Naive thymus-derived CD8-positive, alpha-beta T cell (primary cell): Measurements from ENCODE around the gene IRAK1. TPM values are rescaled to one million over a fixed set of nuclear protein-coding genes. Genes with fewer than 3 reads are reported as not detected.

Experiments used
- ATAC-seq, 2 donors: fragments of 150-1000 bp; cut with Tn5 transposase in 1 of 2; sonication (Bioruptor Pico), chemical (Tn5 transposase) in 1 of 2; 1 replicate in 1 of 2; 2 replicates in 1 of 2; pipeline ENCODE4 v1.10.0; 2021; ENCODE audit warnings: mild to moderate bottlenecking in 2 of 2, moderate library complexity in 2 of 2
- POLR2A ChIA-PET: fragments of 350-600 bp; sonication (Branson Sonifier 250); formaldehyde crosslinking; loops from one replicate; lab custom pipeline; 2021; ENCODE audit warnings: antibody characterized with exemption; lab: Charles Lee
- DNase-seq, 10 donors: peaks; one replicate each; pipeline versions ENCODE4 v3.0.0 to v3.0.0-alpha.2; 2020 to 2022
- H3K27ac Mint-ChIP-seq, 10 donors: one replicate each; pipeline ENCODE4 v1.8.0; 2020 to 2022; ENCODE audit warnings: mild to moderate bottlenecking in 10 of 10, mixed read lengths in 10 of 10, moderate library complexity in 4 of 10, inconsistent platforms in 1 of 10
- H3K27me3 Mint-ChIP-seq, 5 donors: one replicate each; pipeline ENCODE4 v1.8.0; 2021 to 2022; ENCODE audit warnings: mixed read lengths in 5 of 5
- H3K36me3 Mint-ChIP-seq, 3 donors: one replicate each; pipeline ENCODE4 v1.8.0; 2020 to 2022; ENCODE audit warnings: mixed read lengths in 3 of 3, mild to moderate bottlenecking in 2 of 3, inconsistent platforms in 1 of 3
- H3K4me1 Mint-ChIP-seq, 4 donors: one replicate each; pipeline ENCODE4 v1.8.0; 2021 to 2022; ENCODE audit warnings: mixed read lengths in 4 of 4
- H3K4me3 Mint-ChIP-seq, 10 donors: one replicate each; pipeline ENCODE4 v1.8.0; 2020 to 2022; ENCODE audit warnings: mild to moderate bottlenecking in 10 of 10, mixed read lengths in 10 of 10, moderate library complexity in 6 of 10, inconsistent platforms in 1 of 10
- H3K9me3 Mint-ChIP-seq, 9 donors: one replicate each; pipeline ENCODE4 v1.8.0; 2020 to 2022; ENCODE audit warnings: mixed read lengths in 9 of 9, mild to moderate bottlenecking in 3 of 9, inconsistent platforms in 1 of 9, moderate library complexity in 1 of 9
- microRNA-seq: library from miRNA; unstranded; fragments of <30 nt; microRNA quantifications from one replicate; pipeline ENCODE4 v1.2.0, GENCODE V29; 2022; ENCODE audit warnings: borderline microRNAs expressed
- polyA plus RNA-seq, 3 donors: library from polyadenylated mRNA; unstranded; fragments of 300-500 nt; fragmentation: Illumina TruSeq; gene quantifications; one replicate each; pipeline ENCODE4 v1.2.3, GENCODE V29; 2021
- total RNA-seq, 8 experiments: library from RNA in 2 of 8; stranded (reverse) in 2 of 8; gene quantifications; one replicate each; pipeline ENCODE4 v1.2.3 and lab custom pipeline; 2021 to 2026

IRAK1 gene
- total and polyA plus RNA-seq, 5 experiments from 2014 or later, result 23.9 to 76.6 (median 44.7) TPM

DNA sequence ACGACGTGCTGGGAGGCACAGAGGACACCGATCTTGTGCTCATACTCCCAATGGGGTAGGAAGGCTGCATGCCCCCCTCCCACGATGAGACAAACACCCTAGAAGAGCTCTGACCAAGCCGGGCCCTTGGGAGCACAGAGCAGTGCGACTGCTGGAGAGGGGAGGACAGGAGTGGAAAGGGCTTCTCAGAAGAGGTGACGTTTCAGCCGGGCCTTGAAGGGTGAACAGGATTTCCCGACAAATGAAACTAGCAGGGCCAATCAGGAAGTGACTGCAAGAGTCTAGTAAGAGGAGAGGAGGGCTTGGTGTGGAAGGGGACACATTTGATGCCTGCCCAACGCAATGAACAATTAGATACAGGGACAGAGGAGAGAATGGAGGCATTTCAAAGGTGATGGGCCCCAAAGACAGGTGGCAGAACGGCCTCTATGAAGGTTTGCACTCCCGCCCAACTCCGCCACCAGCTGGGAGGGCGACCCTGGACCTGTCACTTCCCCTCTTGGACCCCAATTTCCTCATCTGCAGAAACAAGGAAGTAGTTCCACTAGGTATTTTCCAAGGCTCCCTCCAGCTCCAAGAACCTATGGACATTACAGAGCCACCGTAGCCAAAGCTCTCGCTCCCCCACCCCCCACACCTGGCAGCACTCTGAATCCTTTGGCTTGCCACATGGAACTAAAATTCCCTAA, 52.0 kb downstream of the IRAK1 start:
- Mint-ChIP-seq H3K4me3 (peak overlapping the region; percentile 86 to 100 (median 97)), H3K4me1 (peaks cover 11 to 43% (median 42%) of the 10 kb centered on the region in 4 donors), H3K27me3 (no peaks in the 10 kb centered on the region), H3K36me3 (peaks cover 0 to 10% (median 4%) of the 10 kb centered on the region in 3 donors), H3K9me3 (no peaks in the 10 kb centered on the region), H3K27ac (peak overlapping the region; percentile 91 to 100 (median 96))
- ATAC-seq (no peak), DNase-seq (peak in 3 of 10 donors; percentile 37 to 52 (median 50))
- POLR2A ChIA-PET, result interaction anchor here (0.9 to 7.9 kb wide), 10 partner anchors 9 to 52 kb away, joined by 3 to 131 read pairs (median 6); partner anchors contain the start of genes ARHGAP4 and IRAK1

DNA sequence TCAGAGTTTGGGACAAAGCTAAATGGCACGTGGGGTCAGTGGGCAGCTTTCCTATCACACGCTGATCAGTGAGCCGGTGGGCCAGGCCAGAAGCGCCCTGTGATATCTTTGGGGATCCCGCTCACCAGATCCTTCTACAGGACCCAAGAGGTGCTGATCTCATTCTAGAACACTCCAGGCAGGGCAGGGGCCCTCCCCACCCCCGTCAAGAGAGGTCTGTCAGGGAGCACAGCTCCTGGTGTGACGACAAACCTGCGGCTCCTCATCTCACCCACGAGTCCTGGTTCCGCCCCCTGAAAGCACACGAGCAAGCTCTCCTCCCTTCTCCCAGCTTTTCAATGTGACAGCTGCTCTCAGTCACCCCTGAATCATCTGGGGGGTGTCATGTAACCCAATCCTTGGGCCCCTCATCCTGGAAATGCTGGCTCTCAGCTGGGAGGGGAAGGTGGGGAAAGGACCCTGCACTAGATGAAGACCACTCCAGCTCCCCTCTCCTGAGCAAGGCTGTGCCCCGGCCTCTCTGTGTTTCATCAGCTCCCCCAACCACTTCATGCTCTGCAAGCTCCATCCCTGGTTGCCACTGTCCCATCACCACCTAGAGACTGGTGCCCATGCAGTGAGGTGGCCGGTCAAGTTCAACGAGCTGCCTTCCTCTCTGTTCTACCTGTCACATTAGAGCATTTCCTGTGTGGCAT, 52.7 kb downstream of the IRAK1 start:
- peak in 1 of 2 donors; percentile 6 for ATAC-seq
- Mint-ChIP-seq H3K27me3 (no peaks in the 10 kb centered on the region), H3K4me1 (peaks cover 11 to 43% (median 42%) of the 10 kb centered on the region in 4 donors), H3K4me3 (peak overlapping the region; percentile 86 to 100 (median 97)), H3K36me3 (peaks cover 0 to 12% (median 4%) of the 10 kb centered on the region in 3 donors), H3K27ac (peak overlapping the region; percentile 91 to 100 (median 96)), H3K9me3 (no peaks in the 10 kb centered on the region)
- DNase-seq, result no peak
- POLR2A ChIA-PET, result interaction anchor here (0.6 to 7.9 kb wide), 10 partner anchors 9 to 85 kb away, joined by 3 to 131 read pairs (median 5); partner anchors contain the start of gene ARHGAP4

DNA sequence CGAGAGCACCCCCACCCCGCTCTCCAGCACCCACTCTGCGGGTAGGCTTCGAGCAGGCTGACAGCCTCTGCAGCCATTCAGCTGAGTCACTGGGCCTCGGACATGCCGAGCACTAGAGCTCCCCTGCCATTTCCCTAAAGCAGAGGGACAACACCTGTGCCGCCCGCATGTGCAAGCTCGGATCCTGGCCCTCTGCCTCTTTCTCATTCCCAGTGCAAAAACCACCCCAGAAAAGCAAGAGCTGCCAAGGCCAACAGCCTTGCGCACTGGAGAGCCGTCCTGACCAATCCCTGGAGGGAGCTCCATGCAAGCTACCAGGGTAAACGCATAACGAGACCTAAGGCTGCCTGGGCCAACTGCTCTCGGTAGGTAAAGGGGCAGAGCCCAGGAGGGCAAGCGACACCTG, 53.4 kb downstream of the IRAK1 start:
- no peaks in the 10 kb centered on the region for H3K27me3 Mint-ChIP-seq
- no peak for ATAC-seq
- peak overlapping the region; percentile 25 to 100 (median 92) for H3K4me3 Mint-ChIP-seq
- peak overlapping the region; percentile 83 to 100 (median 96) for H3K27ac Mint-ChIP-seq
- H3K9me3 Mint-ChIP-seq, result no peaks in the 10 kb centered on the region
- POLR2A ChIA-PET, result interaction anchor here (0.7 to 7.9 kb wide), 6 partner anchors 8 to 86 kb away, joined by 3 to 131 read pairs (median 5); partner anchors contain the start of gene ARHGAP4
- H3K36me3 Mint-ChIP-seq, result peaks cover 0 to 16% (median 0%) of the 10 kb centered on the region in 3 donors
- no peak for DNase-seq
- H3K4me1 Mint-ChIP-seq, result peaks cover 9 to 43% (median 42%) of the 10 kb centered on the region in 4 donors

DNA sequence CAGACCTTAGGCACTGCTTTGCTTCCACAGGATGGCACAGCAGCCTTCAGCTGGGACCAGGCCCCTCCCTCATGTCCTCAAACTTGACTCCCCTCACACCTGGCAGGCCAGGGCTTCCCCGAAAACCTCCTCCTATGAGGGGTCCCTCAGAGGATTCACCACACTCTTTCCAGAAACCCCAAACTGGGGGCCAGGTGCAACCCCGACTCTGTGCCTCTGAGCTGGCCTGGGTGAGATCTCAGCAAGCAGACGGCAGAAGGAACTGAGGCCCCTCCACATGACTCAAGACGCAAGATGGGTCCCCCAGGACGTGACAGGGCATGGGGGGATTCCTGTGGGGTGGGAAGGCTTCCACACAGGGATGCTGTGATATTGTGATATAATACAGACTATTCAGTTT, 54.3 kb downstream of the IRAK1 start:
- no peaks in the 10 kb centered on the region for H3K27me3 Mint-ChIP-seq
- POLR2A ChIA-PET, result interaction anchor here (1.4 to 7.9 kb wide), 2 partner anchors 37 to 38 kb away, joined by 3 to 131 read pairs; partner anchors contain the start of gene ARHGAP4

DNA sequence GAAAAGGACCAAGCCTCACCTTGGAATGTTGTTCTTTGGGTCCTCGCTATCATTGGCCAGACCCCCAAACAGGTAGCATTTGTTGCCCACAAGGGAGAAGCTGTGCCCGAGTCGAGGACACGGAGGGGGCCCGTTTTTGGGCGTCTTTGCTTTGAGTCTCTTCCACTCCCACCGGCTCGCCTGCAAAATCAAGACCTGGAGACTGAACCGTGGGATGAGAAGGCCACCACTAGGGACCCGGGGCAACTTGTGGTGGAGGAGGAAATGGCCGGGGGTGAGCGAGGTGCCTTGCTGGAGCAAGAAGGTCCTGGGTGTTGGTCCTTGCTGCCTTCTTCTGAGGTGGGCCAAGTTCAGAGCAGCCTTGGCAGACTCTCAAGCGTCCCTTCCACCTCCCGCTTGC, 55.6 kb downstream of the IRAK1 start:
- Mint-ChIP-seq H3K9me3 (no peaks in the 10 kb centered on the region), H3K4me1 (peaks cover 9 to 43% (median 37%) of the 10 kb centered on the region in 4 donors), H3K4me3 (no peak overlapping the region), H3K27ac (peak overlapping the region in 1 of 10 donors; percentile 44), H3K27me3 (no peaks in the 10 kb centered on the region), H3K36me3 (peaks cover 0 to 32% (median 0%) of the 10 kb centered on the region in 3 donors)
- POLR2A ChIA-PET, result interaction anchor here (1.4 kb wide), 1 partner anchor 36 kb away, joined by 3 read pairs; no protein-coding TSS in a partner anchor
- no peak for ATAC-seq
- no peak for DNase-seq

More for the DNA sequence above, 54.3 kb downstream of the IRAK1 start:
- H3K36me3 Mint-ChIP-seq, result peaks cover 0 to 24% (median 0%) of the 10 kb centered on the region in 3 donors
- peak overlapping the region in 6 of 10 donors; percentile 18 to 94 (median 52) for H3K4me3 Mint-ChIP-seq
- H3K27ac Mint-ChIP-seq, result peak overlapping the region in 8 of 10 donors; percentile 8 to 96 (median 67)
- H3K9me3 Mint-ChIP-seq, result no peaks in the 10 kb centered on the region
- ATAC-seq (no peak), DNase-seq (no peak)
- peaks cover 9 to 43% (median 42%) of the 10 kb centered on the region in 4 donors for H3K4me1 Mint-ChIP-seq

DNA sequence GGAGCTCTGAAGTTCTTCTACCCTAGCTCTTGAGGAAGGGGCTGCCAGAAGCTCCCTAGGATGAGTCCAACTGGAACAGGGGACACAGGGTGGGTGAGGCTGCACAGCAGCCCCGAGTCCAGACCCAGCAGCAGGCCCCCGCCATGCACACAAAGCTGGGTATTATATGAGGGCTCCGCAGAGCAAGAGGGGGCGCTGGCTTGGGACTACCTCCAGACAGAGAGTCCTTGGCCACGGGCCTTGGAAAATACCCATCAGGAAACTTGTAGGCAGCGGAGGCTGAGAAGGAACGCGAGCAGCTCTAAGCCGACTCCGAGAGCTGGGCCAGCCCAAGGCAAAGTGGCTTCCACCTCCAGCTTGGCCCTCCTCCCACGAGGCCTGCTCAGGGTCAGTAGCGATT, 56.2 kb downstream of the IRAK1 start:
- Mint-ChIP-seq H3K4me3 (no peak overlapping the region), H3K36me3 (peaks cover 0 to 32% (median 0%) of the 10 kb centered on the region in 3 donors), H3K27me3 (no peaks in the 10 kb centered on the region), H3K4me1 (peaks cover 9 to 43% (median 36%) of the 10 kb centered on the region in 4 donors), H3K27ac (peak overlapping the region in 2 of 10 donors; percentile 3 to 31), H3K9me3 (no peaks in the 10 kb centered on the region)
- no peak for ATAC-seq
- POLR2A ChIA-PET, result no interaction called here
- no peak for DNase-seq

DNA sequence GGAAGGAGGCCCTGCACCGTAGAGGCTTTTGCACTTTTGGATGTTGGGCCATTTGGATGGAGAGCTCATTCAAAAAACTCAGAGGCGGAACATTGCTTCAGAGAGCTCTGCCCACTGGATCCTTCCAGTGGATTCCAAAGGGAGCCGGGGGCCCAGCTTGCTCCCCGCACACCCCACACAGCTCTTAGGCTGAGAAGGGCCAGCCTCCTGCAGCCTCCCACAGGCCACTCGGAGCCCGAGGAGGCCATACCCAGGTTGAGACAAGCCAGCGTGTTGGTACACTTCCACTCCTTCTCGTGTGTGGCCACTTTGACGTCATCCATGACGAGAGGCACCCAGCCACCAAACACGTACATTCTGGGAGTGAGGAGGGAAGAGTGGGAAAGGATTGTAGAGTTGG, 58.4 kb downstream of the IRAK1 start:
- peaks cover 0 to 44% (median 0%) of the 10 kb centered on the region in 3 donors for H3K36me3 Mint-ChIP-seq
- ATAC-seq (no peak), DNase-seq (no peak)
- no peaks in the 10 kb centered on the region for H3K27me3 Mint-ChIP-seq
- H3K4me3 Mint-ChIP-seq, result no peak overlapping the region
- peaks cover 0 to 21% (median 15%) of the 10 kb centered on the region in 4 donors for H3K4me1 Mint-ChIP-seq
- no peaks in the 10 kb centered on the region for H3K9me3 Mint-ChIP-seq
- H3K27ac Mint-ChIP-seq, result no peak overlapping the region
- POLR2A ChIA-PET, result no interaction called here

DNA sequence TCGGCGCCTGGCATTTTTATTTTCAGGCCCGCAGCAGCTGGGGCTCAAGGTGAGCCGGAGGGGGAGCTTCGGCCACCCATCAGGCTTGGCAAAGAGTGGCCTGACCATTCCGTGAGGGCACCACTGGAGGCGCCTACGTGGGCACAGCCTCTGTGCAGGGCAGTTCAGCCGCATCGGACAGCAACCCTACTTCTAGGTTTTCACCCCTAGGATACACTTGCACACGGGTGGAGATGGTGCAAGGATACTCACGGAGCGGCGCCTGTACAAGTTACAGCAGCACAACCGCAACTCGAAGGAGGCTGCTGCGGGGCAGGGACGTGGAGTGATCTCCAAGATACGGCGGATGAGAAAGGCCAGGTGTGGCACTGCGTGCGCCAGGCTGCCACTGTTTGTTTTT, 58.9 kb downstream of the IRAK1 start:
- DNase-seq (no peak), ATAC-seq (no peak)
- H3K36me3 Mint-ChIP-seq, result peaks cover 0 to 49% (median 0%) of the 10 kb centered on the region in 3 donors
- peaks cover 0 to 16% (median 10%) of the 10 kb centered on the region in 4 donors for H3K4me1 Mint-ChIP-seq
- peak overlapping the region in 1 of 10 donors; percentile 9 for H3K27ac Mint-ChIP-seq
- H3K9me3 Mint-ChIP-seq, result no peaks in the 10 kb centered on the region
- no peaks in the 10 kb centered on the region for H3K27me3 Mint-ChIP-seq
- H3K4me3 Mint-ChIP-seq, result no peak overlapping the region
- POLR2A ChIA-PET, result no interaction called here

Small RNA genes lying within 50 kb of the gene (microRNA-seq; reads per million reads assigned to microRNA genes)
- not detected for gene MIR3202-1
- not detected for gene MIR3202-2
- not detected for gene MIR718

Other genes with a start within 250 kb of the IRAK1 start
- gene SRPK3, start 238.9 kb downstream of the IRAK1 start, total RNA-seq, result not detected
- gene SRPK3, start 238.9 kb downstream of the IRAK1 start, polyA plus RNA-seq, result not detected
- gene IDH3G, start 225.5 kb downstream of the IRAK1 start, total RNA-seq, result 10 to 100 TPM; 47.7 to 51.2 TPM
- 100 to 1,000 TPM in 2 of 3 donors, 10 to 100 TPM in 1; 71.9 to 109 (median 100) TPM for gene IDH3G, start 225.5 kb downstream of the IRAK1 start, polyA plus RNA-seq
- gene SSR4, start 225.2 kb downstream of the IRAK1 start, total RNA-seq, result 100 to 1,000 TPM; 120 to 128 TPM
- 100 to 1,000 TPM; 389 to 522 (median 451) TPM for gene SSR4, start 225.2 kb downstream of the IRAK1 start, polyA plus RNA-seq
- under 1 TPM; 0.31 to 0.66 TPM for gene PDZD4, start 189.4 kb downstream of the IRAK1 start, total RNA-seq
- 1 to 10 TPM in 1 of 3 donors, under 1 TPM in 1, not detected in 1; 0.41 to 1.5 TPM for gene PDZD4, start 189.4 kb downstream of the IRAK1 start, polyA plus RNA-seq
- under 1 TPM; 0.16 to 0.23 TPM for gene L1CAM, start 133.7 kb downstream of the IRAK1 start, total RNA-seq
- not detected for gene L1CAM, start 133.7 kb downstream of the IRAK1 start, polyA plus RNA-seq
- not detected for gene AVPR2, start 115.2 kb downstream of the IRAK1 start, total RNA-seq
- not detected for gene AVPR2, start 115.2 kb downstream of the IRAK1 start, polyA plus RNA-seq
- 100 to 1,000 TPM; 324 to 353 TPM for gene ARHGAP4, start 93.6 kb downstream of the IRAK1 start, total RNA-seq
- gene ARHGAP4, start 93.6 kb downstream of the IRAK1 start, polyA plus RNA-seq, result 100 to 1,000 TPM in 1 of 3 donors, 10 to 100 TPM in 2; 58.9 to 112 (median 96.6) TPM
- gene NAA10, start 84.9 kb downstream of the IRAK1 start, total RNA-seq, result 10 to 100 TPM; 72.1 to 80.8 TPM
- 10 to 100 TPM; 66.8 to 73.3 (median 71.3) TPM for gene NAA10, start 84.9 kb downstream of the IRAK1 start, polyA plus RNA-seq
- 10 to 100 TPM; 17.8 to 18.2 TPM for gene RENBP, start 75.3 kb downstream of the IRAK1 start, total RNA-seq
- under 1 TPM; 0.49 to 0.96 (median 0.73) TPM for gene RENBP, start 75.3 kb downstream of the IRAK1 start, polyA plus RNA-seq
- gene HCFC1, start 48.1 kb downstream of the IRAK1 start, total RNA-seq, result 10 to 100 TPM; 62.4 to 64.9 TPM
- gene HCFC1, start 48.1 kb downstream of the IRAK1 start, polyA plus RNA-seq, result 10 to 100 TPM in 1 of 3 donors, 1 to 10 TPM in 2; 3.3 to 11.9 (median 7.9) TPM
- 10 to 100 TPM in 1 of 2 experiments, 1 to 10 TPM in 1; 9.3 to 11.2 TPM for gene TMEM187, start 47.1 kb downstream of the IRAK1 start, total RNA-seq
- 10 to 100 TPM in 1 of 3 donors, 1 to 10 TPM in 2; 3.1 to 13.6 (median 8.9) TPM for gene TMEM187, start 47.1 kb downstream of the IRAK1 start, polyA plus RNA-seq
- 10 to 100 TPM; 87.7 to 88.3 TPM for gene MECP2, start 77.8 kb upstream of the IRAK1 start, total RNA-seq
- gene MECP2, start 77.8 kb upstream of the IRAK1 start, polyA plus RNA-seq, result 10 to 100 TPM; 12.0 to 22.2 (median 12.2) TPM
- not detected for gene OPN1LW, start 124.3 kb upstream of the IRAK1 start, total RNA-seq
- not detected for gene OPN1LW, start 124.3 kb upstream of the IRAK1 start, polyA plus RNA-seq
- gene OPN1MW, start 162.7 kb upstream of the IRAK1 start, total RNA-seq, result not detected
- not detected for gene OPN1MW, start 162.7 kb upstream of the IRAK1 start, polyA plus RNA-seq
- not detected for gene OPN1MW2, start 199.9 kb upstream of the IRAK1 start, total RNA-seq
- not detected for gene OPN1MW2, start 199.9 kb upstream of the IRAK1 start, polyA plus RNA-seq
- not detected for gene OPN1MW3, start 237.7 kb upstream of the IRAK1 start, total RNA-seq
- gene OPN1MW3, start 237.7 kb upstream of the IRAK1 start, polyA plus RNA-seq, result not detected